Suppressor macrophage (primary cell): Measurements from ENCODE around the gene OR2B2.

ENCODE experiments used
- DNase-seq, 4 experiments: peaks; one replicate each; pipeline ENCODE4 v3.0.0-alpha.2; 2020 to 2022

OR2B2 gene

GRCh38 chr6:27893059-27893835 lies 18.9 kb downstream of the OR2B2 start:
- DNase-seq = peak; percentile 91 to 97 (median 93)

GRCh38 chr6:27892649-27893058 lies 19.5 kb downstream of the OR2B2 start:
- DNase-seq = peak in 2 of 4 experiments; percentile 16 to 26

- no peak for DNase-seq
Observed at GRCh38 chr6:27891320-27891875, 20.8 kb downstream of the OR2B2 start.

GRCh38 chr6:27890445-27891319 lies 21.5 kb downstream of the OR2B2 start:
- DNase-seq = peak; percentile 65 to 81 (median 72)

GRCh38 chr6:27889628-27890444 lies 22.4 kb downstream of the OR2B2 start:
- DNase-seq = no peak

GRCh38 chr6:27889275-27889627 lies 22.9 kb downstream of the OR2B2 start:
- DNase-seq = peak; percentile 3 to 28 (median 24)

GRCh38 chr6:27888566-27888965 lies 23.6 kb downstream of the OR2B2 start:
- DNase-seq = no peak

- no peak for DNase-seq
Observed at GRCh38 chr6:27886073-27886472, 26.1 kb downstream of the OR2B2 start.

- DNase-seq = no peak
Observed at GRCh38 chr6:27883136-27883535, 29.1 kb downstream of the OR2B2 start.

- DNase-seq = no peak
Observed at GRCh38 chr6:27882624-27883023, 29.6 kb downstream of the OR2B2 start.

- no peak for DNase-seq
Observed at GRCh38 chr6:27879837-27880236, 32.4 kb downstream of the OR2B2 start.

GRCh38 chr6:27874016-27874415 lies 38.2 kb downstream of the OR2B2 start:
- peak in 3 of 4 experiments; percentile 6 to 31 (median 20) for DNase-seq

- peak; percentile 72 to 76 (median 74) for DNase-seq
Observed at GRCh38 chr6:27873021-27873940, 38.9 kb downstream of the OR2B2 start.

- peak in 1 of 4 experiments; percentile 39 for DNase-seq
Observed at GRCh38 chr6:27872642-27873020, 39.6 kb downstream of the OR2B2 start.

GRCh38 chr6:27871924-27872638 lies 40.1 kb downstream of the OR2B2 start:
- DNase-seq = peak; percentile 91 to 97 (median 96)

GRCh38 chr6:27870291-27870870 lies 41.8 kb downstream of the OR2B2 start:
- no peak for DNase-seq

GRCh38 chr6:27868311-27868710 lies 43.9 kb downstream of the OR2B2 start:
- DNase-seq = no peak

- DNase-seq = peak in 2 of 4 experiments; percentile 4 to 5
Observed at GRCh38 chr6:27867945-27868300, 44.3 kb downstream of the OR2B2 start.

- peak; percentile 81 to 86 (median 82) for DNase-seq
Observed at GRCh38 chr6:27867051-27867944, 44.9 kb downstream of the OR2B2 start.
